ENCODE measurements around the gene SLC35F6.

DNA sequence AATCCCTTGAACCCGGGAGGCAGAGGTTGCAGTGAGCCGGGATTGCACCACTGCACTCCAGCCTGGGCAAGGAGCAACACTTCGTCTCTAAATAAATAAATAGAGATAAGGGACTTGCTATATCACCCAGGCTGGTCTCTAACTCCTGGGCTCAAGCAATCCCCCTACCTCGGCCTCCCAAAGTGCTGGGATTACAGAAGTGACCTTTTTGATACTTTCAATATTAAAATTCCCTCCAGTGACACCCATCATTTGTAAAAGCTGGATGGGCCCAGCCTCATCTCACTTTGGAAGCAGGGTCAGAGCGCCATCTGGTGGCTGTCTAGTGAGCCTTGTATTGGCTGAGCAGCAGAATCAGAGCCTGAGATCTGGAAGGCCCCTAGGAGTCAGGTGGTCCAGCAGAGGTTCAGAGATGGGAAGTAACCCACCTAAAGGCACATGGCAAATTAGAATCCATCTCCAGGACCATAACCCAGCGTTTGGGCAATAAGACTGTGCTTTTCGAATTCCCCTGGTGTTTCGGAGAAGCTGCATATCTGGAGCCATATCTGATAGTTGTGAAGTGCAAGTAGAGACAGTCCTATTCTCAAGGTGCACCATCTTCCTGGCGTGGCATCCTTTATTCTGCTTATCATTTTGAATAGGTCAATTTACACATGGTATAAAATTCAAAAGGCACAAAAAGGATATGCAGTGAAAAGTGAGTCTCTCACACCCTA, 18.3 kb upstream of the SLC35F6 start:
- no peak for TF ChIP-seq CBX5 (IDR thresholded peaks at IDR 0.05; ENCODE audit: borderline replicate concordance, low read depth)
- TF ChIP-seq SREBF2 (CRISPR knock-in tag; IDR thresholded peaks at IDR 0.05), result no peak
- TF ChIP-seq RCOR1 (IDR thresholded peaks at IDR 0.05; ENCODE audit: borderline replicate concordance in 1 of 2, low read depth in 2 of 2, low read length in 2 of 2), result peak in 1 of 2 experiments; percentile 70; a peak in 1 of 4 replicates
- TF ChIP-seq KDM5B (IDR thresholded peaks at IDR 0.05; ENCODE audit: insufficient replicate concordance, low read depth, low read length), result no peak
- TF ChIP-seq YY1 (IDR thresholded peaks at IDR 0.05; ENCODE audit: borderline replicate concordance in 1 of 3, control insufficient read depth in 1 of 3, extremely low read depth in 1 of 3, insufficient read depth in 3 of 3, insufficient read length in 1 of 3, insufficient replicate concordance in 2 of 3, low read depth in 1 of 3, low read length in 2 of 3), result peak in 1 of 3 experiments; percentile 22
- no peak for TF ChIP-seq SMAD3 (CRISPR knock-in tag; conservative IDR thresholded peaks at IDR 0.05)
- TF ChIP-seq, protein P1, sequence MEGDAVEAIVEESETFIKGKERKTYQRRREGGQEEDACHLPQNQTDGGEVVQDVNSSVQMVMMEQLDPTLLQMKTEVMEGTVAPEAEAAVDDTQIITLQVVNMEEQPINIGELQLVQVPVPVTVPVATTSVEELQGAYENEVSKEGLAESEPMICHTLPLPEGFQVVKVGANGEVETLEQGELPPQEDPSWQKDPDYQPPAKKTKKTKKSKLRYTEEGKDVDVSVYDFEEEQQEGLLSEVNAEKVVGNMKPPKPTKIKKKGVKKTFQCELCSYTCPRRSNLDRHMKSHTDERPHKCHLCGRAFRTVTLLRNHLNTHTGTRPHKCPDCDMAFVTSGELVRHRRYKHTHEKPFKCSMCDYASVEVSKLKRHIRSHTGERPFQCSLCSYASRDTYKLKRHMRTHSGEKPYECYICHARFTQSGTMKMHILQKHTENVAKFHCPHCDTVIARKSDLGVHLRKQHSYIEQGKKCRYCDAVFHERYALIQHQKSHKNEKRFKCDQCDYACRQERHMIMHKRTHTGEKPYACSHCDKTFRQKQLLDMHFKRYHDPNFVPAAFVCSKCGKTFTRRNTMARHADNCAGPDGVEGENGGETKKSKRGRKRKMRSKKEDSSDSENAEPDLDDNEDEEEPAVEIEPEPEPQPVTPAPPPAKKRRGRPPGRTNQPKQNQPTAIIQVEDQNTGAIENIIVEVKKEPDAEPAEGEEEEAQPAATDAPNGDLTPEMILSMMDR (IDR thresholded peaks at IDR 0.05 in 2 of 3, conservative IDR thresholded peaks at IDR 0.05 in 1 of 3; ENCODE audit: insufficient read depth in 2 of 3, low read depth in 1 of 3, low read length in 3 of 3), result peak; percentile 91 to 96 (median 92)
- TF ChIP-seq, protein P2, sequence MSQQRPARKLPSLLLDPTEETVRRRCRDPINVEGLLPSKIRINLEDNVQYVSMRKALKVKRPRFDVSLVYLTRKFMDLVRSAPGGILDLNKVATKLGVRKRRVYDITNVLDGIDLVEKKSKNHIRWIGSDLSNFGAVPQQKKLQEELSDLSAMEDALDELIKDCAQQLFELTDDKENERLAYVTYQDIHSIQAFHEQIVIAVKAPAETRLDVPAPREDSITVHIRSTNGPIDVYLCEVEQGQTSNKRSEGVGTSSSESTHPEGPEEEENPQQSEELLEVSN (IDR thresholded peaks at IDR 0.05; ENCODE audit: borderline replicate concordance in 1 of 2, extremely low read depth in 1 of 2, insufficient read depth in 1 of 2, insufficient read length in 1 of 2, low read depth in 1 of 2, low read length in 1 of 2, poor library complexity in 1 of 2, severe bottlenecking in 1 of 2), result no peak

Measured in K562 (cell line).